HepG2 (cell line): ENCODE results near the gene ADM5. TPM values are rescaled to one million over a fixed set of nuclear protein-coding genes. Genes with fewer than 3 reads are reported as not detected.

Experiments
- ARNT2 ChIP-seq: sonication (generic); formaldehyde crosslinking; IDR thresholded peaks from 2 replicates; pipeline ENCODE4 v1.8.0; 2022; ENCODE audit warnings: mild to moderate bottlenecking, low read depth, missing genetic modification reagents, moderate library complexity
- BCL6 ChIP-seq: IDR thresholded peaks from 2 replicates; pipeline ENCODE4 v1.6.1; 2016; ENCODE audit warnings: missing genetic modification reagents, missing compliant biosample characterization
- HES4 ChIP-seq: sonication (generic); formaldehyde crosslinking; IDR thresholded peaks from 2 replicates; pipeline ENCODE4 v1.9.0; 2021; ENCODE audit warnings: mild to moderate bottlenecking, missing genetic modification reagents, borderline replicate concordance
- HMG20A ChIP-seq: IDR thresholded peaks from 2 replicates; pipeline ENCODE4 v1.6.1; 2016; ENCODE audit warnings: borderline replicate concordance
- MAZ ChIP-seq, 2 experiments: sonication (generic) in 1 of 2; formaldehyde crosslinking in 1 of 2; IDR thresholded peaks; 2 replicates each; pipeline versions ENCODE4 v1.5.0 to v1.6.1; 2012 to 2020; ENCODE audit warnings: low read depth in 2 of 2, mild to moderate bottlenecking in 2 of 2, borderline replicate concordance in 1 of 2, improper control_type of control experiment in 1 of 2, low read length in 1 of 2, missing genetic modification reagents in 1 of 2, moderate library complexity in 1 of 2
- NCOA1 ChIP-seq: sonication (generic); formaldehyde crosslinking; IDR thresholded peaks from 2 replicates; pipeline ENCODE4 v1.9.0; 2021; ENCODE audit warnings: missing genetic modification reagents
- PLRG1 ChIP-seq: fragments of 450-650 bp; conservative IDR thresholded peaks from 2 replicates; pipeline ENCODE4 v1.6.1; 2016
- RFX3 ChIP-seq: IDR thresholded peaks from 2 replicates; pipeline ENCODE4 v1.6.1; 2016; ENCODE audit warnings: missing biosample characterization, missing genetic modification reagents
- SETDB1 ChIP-seq: sonication (generic); formaldehyde crosslinking; IDR thresholded peaks from 2 replicates; pipeline ENCODE4 v1.5.1; 2020; ENCODE audit warnings: missing genetic modification reagents, mild to moderate bottlenecking, borderline replicate concordance
- SP4 ChIP-seq: sonication (generic); formaldehyde crosslinking; IDR thresholded peaks from 2 replicates; pipeline ENCODE4 v1.8.1; 2023; ENCODE audit warnings: mild to moderate bottlenecking, missing genetic modification reagents
- ZBTB42 ChIP-seq: sonication (generic); formaldehyde crosslinking; IDR thresholded peaks from 2 replicates; pipeline ENCODE4 v1.5.0; 2020; ENCODE audit warnings: mild to moderate bottlenecking, missing genetic modification reagents
- ZNF317 ChIP-seq: sonication (generic); formaldehyde crosslinking; IDR thresholded peaks from 2 replicates; pipeline ENCODE4 v1.5.0; 2020; ENCODE audit warnings: mild to moderate bottlenecking, missing genetic modification reagents
- ZNF564 ChIP-seq: sonication (generic); formaldehyde crosslinking; IDR thresholded peaks from 2 replicates; pipeline ENCODE4 v1.8.1; 2023; ENCODE audit warnings: mild to moderate bottlenecking, missing genetic modification reagents
- ZSCAN25 ChIP-seq: sonication (generic); formaldehyde crosslinking; IDR thresholded peaks from 2 replicates; pipeline ENCODE4 v1.8.0; 2022; ENCODE audit warnings: mild to moderate bottlenecking, missing genetic modification reagents
- polyA plus RNA-seq, 8 experiments: library from polyadenylated mRNA; depleted of rRNA in 3 of 8; stranded (reverse) in 7 of 8; unstranded in 1 of 8; fragments of >200 nt; fragmentation: Illumina TruSeq in 4 of 8; extraction: Trizol in 4 of 8; gene quantifications; 2 replicates each; pipeline versions ENCODE4 v1.2.1 to v1.2.3, GENCODE V29; 2011 to 2016; ENCODE audit warnings: low read depth in 4 of 8, missing spikeins in 1 of 8, mixed read lengths in 1 of 8; ENCODE audit not compliant: insufficient read depth in 1 of 8
- total RNA-seq, 5 experiments: library from RNA; depleted of rRNA; stranded (reverse); fragments of >200 nt; fragmentation: Illumina TruSeq; extraction: Trizol; gene quantifications; 2 replicates each; pipeline ENCODE4 v1.2.3, GENCODE V29; 2016; ENCODE audit warnings: low read depth in 1 of 5
- TF ChIP-seq, protein P1 (sequence below): sonication (generic); formaldehyde crosslinking; IDR thresholded peaks from 2 replicates; pipeline ENCODE4 v1.8.0; 2022; ENCODE audit warnings: missing genetic modification reagents, mild to moderate bottlenecking, inconsistent platforms, borderline replicate concordance
- TF ChIP-seq, protein P2 (sequence below): sonication (generic); formaldehyde crosslinking; IDR thresholded peaks from 2 replicates; pipeline ENCODE4 v1.8.1; 2023; ENCODE audit warnings: mild to moderate bottlenecking, missing genetic modification reagents, borderline replicate concordance
- TF ChIP-seq, protein P3 (sequence below): sonication (generic); formaldehyde crosslinking; IDR thresholded peaks from 2 replicates; pipeline ENCODE4 v1.8.1; 2023; ENCODE audit warnings: mild to moderate bottlenecking, moderate library complexity, missing genetic modification reagents
- TF ChIP-seq, protein P4 (sequence below): sonication (generic); formaldehyde crosslinking; IDR thresholded peaks from 2 replicates; pipeline ENCODE4 v1.5.0; 2020; ENCODE audit warnings: mild to moderate bottlenecking, missing genetic modification reagents
- TF ChIP-seq, protein P5 (sequence below): sonication (generic); formaldehyde crosslinking; IDR thresholded peaks from 2 replicates; pipeline ENCODE4 v1.4.0; 2020; ENCODE audit warnings: missing genetic modification reagents
- TF ChIP-seq, protein P6 (sequence below): sonication (generic); formaldehyde crosslinking; IDR thresholded peaks from 2 replicates; pipeline ENCODE4 v1.4.0; 2020; ENCODE audit warnings: missing genetic modification reagents; ENCODE audit errors: not compliant biosample characterization

ADM5 gene
- total and polyA plus RNA-seq, 2 of the 13 experiments (the other 11 are each of a cell fraction or from before 2014, with no cell fraction given) = 2.7 to 4.1 TPM

DNA sequence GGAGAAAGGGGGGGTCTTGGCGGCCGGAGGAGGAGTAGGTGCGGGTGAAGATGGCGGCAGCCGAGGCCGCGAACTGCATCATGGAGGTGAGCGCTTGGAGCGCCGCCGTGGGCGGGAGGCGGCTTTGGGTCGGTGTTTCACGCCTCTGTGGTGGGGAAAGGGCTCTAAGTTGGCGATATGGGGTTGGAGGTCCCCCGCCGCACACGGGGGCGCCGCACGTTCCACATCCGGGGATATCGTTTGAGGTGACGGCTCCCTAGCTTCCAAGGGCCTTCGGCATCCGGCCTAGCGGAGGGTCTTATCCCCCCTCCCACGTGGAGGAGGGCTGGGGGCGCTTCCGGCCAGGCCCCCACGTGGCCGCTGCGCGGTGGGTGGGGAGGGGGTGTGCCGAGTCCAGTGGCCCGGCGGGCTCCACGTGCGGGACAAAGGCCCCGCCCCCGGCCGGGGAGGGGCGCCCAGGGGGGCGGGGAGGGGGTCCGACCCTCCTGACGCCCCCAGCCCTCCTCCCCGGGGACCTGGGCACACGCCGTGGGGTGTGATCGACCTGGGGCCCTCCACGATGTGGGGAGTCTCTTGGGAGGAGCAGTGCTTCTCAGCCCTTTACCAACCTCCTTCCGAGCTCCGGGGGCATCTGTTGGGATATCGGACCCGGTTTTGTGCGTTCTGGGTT is 12.0 kb upstream of the ADM5 start, which contains the start of gene PRMT1 (continued):
- 0 out of 2 replicates have a peak, but pooled peaks have one; percentile 19 for TF ChIP-seq MAZ (IDR thresholded peaks at IDR 0.05; ENCODE audit: borderline replicate concordance, low read depth, low read length)
- peak; percentile 76 for TF ChIP-seq MAZ (CRISPR knock-in tag; IDR thresholded peaks at IDR 0.05; ENCODE audit: low read depth)
- TF ChIP-seq ZSCAN25 (CRISPR knock-in tag) = no peak
- peak; percentile 68; the same call in 1 of the 2 replicates for TF ChIP-seq ZNF317
- no peak for TF ChIP-seq RFX3 (CRISPR knock-in tag)
- TF ChIP-seq, protein P1, sequence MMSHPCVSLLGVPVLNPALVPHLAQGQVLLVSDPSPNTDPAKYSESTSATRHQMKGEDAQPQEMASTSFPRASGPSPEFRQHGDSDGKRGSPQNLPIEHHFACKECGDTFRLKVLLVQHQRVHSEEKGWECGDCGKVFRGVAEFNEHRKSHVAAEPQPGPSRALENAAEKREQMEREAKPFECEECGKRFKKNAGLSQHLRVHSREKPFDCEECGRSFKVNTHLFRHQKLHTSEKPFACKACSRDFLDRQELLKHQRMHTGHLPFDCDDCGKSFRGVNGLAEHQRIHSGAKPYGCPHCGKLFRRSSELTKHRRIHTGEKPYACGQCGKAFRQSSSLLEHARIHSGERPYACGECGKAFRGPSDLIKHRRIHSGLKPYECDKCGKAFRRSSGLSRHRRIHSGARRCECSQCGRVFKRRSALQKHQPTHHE (CRISPR knock-in tag) = peak; percentile 70; the same call in 1 of the 2 replicates
- no peak for TF ChIP-seq SETDB1
- TF ChIP-seq ZNF564 = no peak
- TF ChIP-seq HMG20A = no peak
- no peak for TF ChIP-seq SP4 (CRISPR knock-in tag)
- peak; percentile 75; the same call in 1 of the 2 replicates for TF ChIP-seq ZBTB42
- TF ChIP-seq, protein P2, sequence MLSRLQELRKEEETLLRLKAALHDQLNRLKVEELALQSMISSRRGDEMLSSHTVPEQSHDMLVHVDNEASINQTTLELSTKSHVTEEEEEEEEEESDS (CRISPR knock-in tag) = 0 out of 2 replicates have a peak, but pooled peaks have one; percentile 38
- TF ChIP-seq ARNT2 = peak; percentile 81; the same call in 1 of the 2 replicates
- TF ChIP-seq, protein P3, sequence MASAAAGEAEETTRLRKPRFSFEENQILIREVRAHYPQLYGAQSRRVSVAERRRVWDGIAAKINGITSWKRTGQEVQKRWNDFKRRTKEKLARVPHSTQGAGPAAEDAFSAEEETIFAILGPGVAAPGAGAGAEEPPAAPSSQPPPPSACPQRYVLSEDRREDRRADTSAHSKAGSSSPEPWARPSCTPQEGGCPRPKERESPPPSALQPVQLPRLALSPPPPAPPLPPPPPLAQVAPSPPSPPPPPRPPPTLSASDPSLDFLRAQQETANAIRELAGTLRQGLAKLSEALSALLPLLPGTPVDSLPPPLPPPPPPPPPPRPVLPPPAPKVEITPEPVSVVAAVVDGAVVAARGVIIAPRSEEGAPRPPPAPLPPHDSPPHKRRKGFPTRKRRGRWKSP (CRISPR knock-in tag) = peak; percentile 23; the same call in 1 of the 2 replicates
- TF ChIP-seq, protein P4, sequence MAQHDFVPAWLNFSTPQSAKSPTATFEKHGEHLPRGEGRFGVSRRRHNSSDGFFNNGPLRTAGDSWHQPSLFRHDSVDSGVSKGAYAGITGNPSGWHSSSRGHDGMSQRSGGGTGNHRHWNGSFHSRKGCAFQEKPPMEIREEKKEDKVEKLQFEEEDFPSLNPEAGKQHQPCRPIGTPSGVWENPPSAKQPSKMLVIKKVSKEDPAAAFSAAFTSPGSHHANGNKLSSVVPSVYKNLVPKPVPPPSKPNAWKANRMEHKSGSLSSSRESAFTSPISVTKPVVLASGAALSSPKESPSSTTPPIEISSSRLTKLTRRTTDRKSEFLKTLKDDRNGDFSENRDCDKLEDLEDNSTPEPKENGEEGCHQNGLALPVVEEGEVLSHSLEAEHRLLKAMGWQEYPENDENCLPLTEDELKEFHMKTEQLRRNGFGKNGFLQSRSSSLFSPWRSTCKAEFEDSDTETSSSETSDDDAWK (CRISPR knock-in tag) = no peak
- TF ChIP-seq, protein P5, sequence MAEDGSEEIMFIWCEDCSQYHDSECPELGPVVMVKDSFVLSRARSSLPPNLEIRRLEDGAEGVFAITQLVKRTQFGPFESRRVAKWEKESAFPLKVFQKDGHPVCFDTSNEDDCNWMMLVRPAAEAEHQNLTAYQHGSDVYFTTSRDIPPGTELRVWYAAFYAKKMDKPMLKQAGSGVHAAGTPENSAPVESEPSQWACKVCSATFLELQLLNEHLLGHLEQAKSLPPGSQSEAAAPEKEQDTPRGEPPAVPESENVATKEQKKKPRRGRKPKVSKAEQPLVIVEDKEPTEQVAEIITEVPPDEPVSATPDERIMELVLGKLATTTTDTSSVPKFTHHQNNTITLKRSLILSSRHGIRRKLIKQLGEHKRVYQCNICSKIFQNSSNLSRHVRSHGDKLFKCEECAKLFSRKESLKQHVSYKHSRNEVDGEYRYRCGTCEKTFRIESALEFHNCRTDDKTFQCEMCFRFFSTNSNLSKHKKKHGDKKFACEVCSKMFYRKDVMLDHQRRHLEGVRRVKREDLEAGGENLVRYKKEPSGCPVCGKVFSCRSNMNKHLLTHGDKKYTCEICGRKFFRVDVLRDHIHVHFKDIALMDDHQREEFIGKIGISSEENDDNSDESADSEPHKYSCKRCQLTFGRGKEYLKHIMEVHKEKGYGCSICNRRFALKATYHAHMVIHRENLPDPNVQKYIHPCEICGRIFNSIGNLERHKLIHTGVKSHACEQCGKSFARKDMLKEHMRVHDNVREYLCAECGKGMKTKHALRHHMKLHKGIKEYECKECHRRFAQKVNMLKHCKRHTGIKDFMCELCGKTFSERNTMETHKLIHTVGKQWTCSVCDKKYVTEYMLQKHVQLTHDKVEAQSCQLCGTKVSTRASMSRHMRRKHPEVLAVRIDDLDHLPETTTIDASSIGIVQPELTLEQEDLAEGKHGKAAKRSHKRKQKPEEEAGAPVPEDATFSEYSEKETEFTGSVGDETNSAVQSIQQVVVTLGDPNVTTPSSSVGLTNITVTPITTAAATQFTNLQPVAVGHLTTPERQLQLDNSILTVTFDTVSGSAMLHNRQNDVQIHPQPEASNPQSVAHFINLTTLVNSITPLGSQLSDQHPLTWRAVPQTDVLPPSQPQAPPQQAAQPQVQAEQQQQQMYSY (CRISPR knock-in tag) = no peak
- no peak for TF ChIP-seq PLRG1
- TF ChIP-seq NCOA1 = no peak
- peak; percentile 31; the same call in 1 of the 2 replicates for TF ChIP-seq BCL6 (CRISPR knock-in tag)
- TF ChIP-seq HES4 (CRISPR knock-in tag) = peak; percentile 48; the same call in 1 of the 2 replicates
- TF ChIP-seq, protein P6, sequence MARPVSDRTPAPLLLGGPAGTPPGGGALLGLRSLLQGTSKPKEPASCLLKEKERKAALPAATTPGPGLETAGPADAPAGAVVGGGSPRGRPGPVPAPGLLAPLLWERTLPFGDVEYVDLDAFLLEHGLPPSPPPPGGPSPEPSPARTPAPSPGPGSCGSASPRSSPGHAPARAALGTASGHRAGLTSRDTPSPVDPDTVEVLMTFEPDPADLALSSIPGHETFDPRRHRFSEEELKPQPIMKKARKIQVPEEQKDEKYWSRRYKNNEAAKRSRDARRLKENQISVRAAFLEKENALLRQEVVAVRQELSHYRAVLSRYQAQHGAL (CRISPR knock-in tag) = no peak
